ENCODE measurements around the gene GPA33.
A peak's percentile ranks its signal among the peaks of the same experiment; 100 is the strongest.

GPA33 gene

GRCh38 chr1:167117225-167117624, 27.0 kb upstream of the GPA33 start:
- DNase-seq (ENCODE audit: low read depth): no peak

GRCh38 chr1:167116174-167116573, 26.0 kb upstream of the GPA33 start:
- DNase-seq (ENCODE audit: low read depth): no peak

GRCh38 chr1:167115655-167116054, 25.5 kb upstream of the GPA33 start:
- no peak for DNase-seq (ENCODE audit: low read depth)

GRCh38 chr1:167114725-167115124, 24.5 kb upstream of the GPA33 start:
- DNase-seq (ENCODE audit: low read depth): no peak

- DNase-seq (ENCODE audit: low read depth): no peak
These were observed 21.9 kb upstream of the GPA33 start for GRCh38 chr1:167111868-167112709.

GRCh38 chr1:167110586-167110985, 20.4 kb upstream of the GPA33 start:
- DNase-seq (ENCODE audit: low read depth): no peak

- DNase-seq (ENCODE audit: low read depth): no peak
These were observed 18.9 kb upstream of the GPA33 start for GRCh38 chr1:167109125-167109524.

- DNase-seq (ENCODE audit: low read depth): no peak
These were observed 17.3 kb upstream of the GPA33 start for GRCh38 chr1:167107456-167107855.

- DNase-seq (ENCODE audit: low read depth): no peak
These were observed 15.9 kb upstream of the GPA33 start for GRCh38 chr1:167106119-167106461.

GRCh38 chr1:167105271-167106118, 15.3 kb upstream of the GPA33 start:
- no peak for DNase-seq (ENCODE audit: low read depth)

- DNase-seq (ENCODE audit: low read depth): no peak
These were observed 14.1 kb upstream of the GPA33 start for GRCh38 chr1:167104256-167104633.

- no peak for DNase-seq (ENCODE audit: low read depth)
These were observed 12.9 kb upstream of the GPA33 start for GRCh38 chr1:167102906-167103573.

GRCh38 chr1:167101754-167102153, 11.6 kb upstream of the GPA33 start:
- DNase-seq (ENCODE audit: low read depth): no peak

GRCh38 chr1:167100730-167101129, 10.6 kb upstream of the GPA33 start:
- DNase-seq (ENCODE audit: low read depth): no peak

GRCh38 chr1:167099851-167100250, 9.7 kb upstream of the GPA33 start:
- DNase-seq (ENCODE audit: low read depth): no peak

- DNase-seq (ENCODE audit: low read depth): peak; percentile 16
These were observed 5.2 kb upstream of the GPA33 start for GRCh38 chr1:167095368-167095767.

GRCh38 chr1:167094690-167095089, 4.5 kb upstream of the GPA33 start:
- no peak for DNase-seq (ENCODE audit: low read depth)

GRCh38 chr1:167093846-167094516, 3.8 kb upstream of the GPA33 start, which contains the start of gene STYXL2:
Gene STYXL2 (plus strand): TSS chr1:167094075. CDS start chr1:167094850, 775 bp downstream.
- DNase-seq (ENCODE audit: low read depth): no peak

- DNase-seq (ENCODE audit: low read depth): no peak
These were observed 2.5 kb upstream of the GPA33 start for GRCh38 chr1:167092653-167093052.

- no peak for DNase-seq (ENCODE audit: low read depth)
These were observed 251 bp downstream of the GPA33 start for GRCh38 chr1:167089939-167090313.

GRCh38 chr1:167088746-167089417, 1.3 kb downstream of the GPA33 start:
- no peak for DNase-seq (ENCODE audit: low read depth)

GRCh38 chr1:167086768-167087167, 3.4 kb downstream of the GPA33 start:
- DNase-seq (ENCODE audit: low read depth): no peak

All from fibroblast of the conjunctiva (primary cell).